Gastrocnemius medialis (tissue), 4 donors: ENCODE results near the gene KMT5C. TPM values are rescaled to one million over a fixed set of nuclear protein-coding genes. Genes with fewer than 3 reads are reported as not detected.

ENCODE experiments used
- ATAC-seq, 2 donors: fragments of 150-250 bp; one replicate each; pipeline ENCODE4 v1.9.1; 2016
- DNase-seq, 2 donors: peaks; one replicate each; pipeline ENCODE4 v3.0.0-alpha.2; 2019
- H3K27ac ChIP-seq, 4 donors: fragments of 200-600 bp; sonication (generic); 1 replicate in 1 of 4; 2 replicates in 3 of 4; pipeline ENCODE4 v1.5.1; 2016 to 2018; ENCODE audit warnings: mild to moderate bottlenecking in 2 of 4, moderate library complexity in 1 of 4
- H3K27me3 ChIP-seq, 3 donors: fragments of 200-600 bp; sonication (generic) in 2 of 3; 1 replicate in 1 of 3; 2 replicates in 2 of 3; pipeline versions ENCODE4 v1.5.1 to v1.6.0; 2016 to 2019; ENCODE audit warnings: mild to moderate bottlenecking in 1 of 3, moderate library complexity in 1 of 3
- H3K36me3 ChIP-seq, 2 donors: fragments of 200-600 bp; sonication (generic) in 1 of 2; one replicate each; pipeline ENCODE4 v1.5.1; 2017 to 2018
- H3K4me1 ChIP-seq, 2 donors: fragments of 200-600 bp; sonication (generic) in 1 of 2; one replicate each; pipeline ENCODE4 v1.5.1; 2016 to 2017; ENCODE audit warnings: mild to moderate bottlenecking in 2 of 2
- H3K4me3 ChIP-seq, 4 donors: fragments of 200-600 bp; sonication (generic) in 3 of 4; 1 replicate in 1 of 4; 2 replicates in 3 of 4; pipeline ENCODE4 v1.5.1; 2016 to 2019; ENCODE audit warnings: mild to moderate bottlenecking in 2 of 4
- H3K9me3 ChIP-seq, 3 donors: fragments of 200-600 bp; sonication (generic) in 2 of 3; 1 replicate in 1 of 3; 2 replicates in 2 of 3; pipeline ENCODE4 v1.5.1; 2016 to 2019
- CTCF ChIP-seq, 5 experiments: fragments of 450-650 bp in 3 of 5; fragments of 200-600 bp in 2 of 5; sonication (generic) in 2 of 5; IDR thresholded peaks in 4 of 5; conservative IDR thresholded peaks in 1 of 5; 1 replicate in 4 of 5; 2 replicates in 1 of 5; pipeline ENCODE4 v1.5.1; 2016 to 2019; ENCODE audit warnings: antibody characterized with exemption in 5 of 5, mild to moderate bottlenecking in 3 of 5, moderate library complexity in 3 of 5
- POLR2A ChIP-seq, 2 donors: fragments of 450-650 bp; IDR thresholded peaks; one replicate each; pipeline ENCODE4 v1.6.1; 2017; ENCODE audit warnings: antibody characterized with exemption in 2 of 2, mild to moderate bottlenecking in 2 of 2, moderate library complexity in 2 of 2
- in situ Hi-C, 4 donors: fragments of 200-750 bp; cut with MboI; loops; one replicate each; pipeline versions ENCODE4 v1.15.0 to v1.8.0; 2017; ENCODE audit warnings: low sequenced_read_pairs in 4 of 4
- intact Hi-C: fragments of 100-400 bp; cut with DNase I; formaldehyde crosslinking; loops from one replicate; pipeline ENCODE4 v1.15.1; 2023; ENCODE audit warnings: low total_unique reads
- total RNA-seq, 4 donors: library from RNA; depleted of rRNA; stranded (reverse); fragments of >200 nt; gene quantifications; one replicate each; pipeline versions ENCODE4 v1.1.0 to v1.2.3, GENCODE V29; 2016

KMT5C gene
- total RNA-seq, 4 donors from 2014 or later: 2.5 to 5.4 (median 4.5) TPM

- Histone ChIP-seq H3K4me3 (no peak within 1 kb of the TSS), H3K9me3 (no peaks in the 10 kb centered on the region), H3K4me1 (no peaks in the 10 kb centered on the region), H3K27ac (no peak within 1 kb of the TSS), H3K36me3 (no peaks in the 10 kb centered on the region), H3K27me3 (peaks cover 51 to 65% (median 63%) of the 10 kb centered on the region in 3 donors)
- intact Hi-C loops (no loop called here), in situ Hi-C loops (loop anchor here in 1 of 4 donors (10.0 kb wide), 1 partner anchor 288 kb away; no protein-coding TSS in a partner anchor)
- ATAC-seq (no peak), DNase-seq (no peak)
- TF ChIP-seq CTCF (IDR thresholded peaks at IDR 0.05 in 4 of 5, conservative IDR thresholded peaks at IDR 0.05 in 1 of 5) (no peak), POLR2A (IDR thresholded peaks at IDR 0.05) (no peak)
Observed at GRCh38 chr19:55376241-55376933, 36.7 kb downstream of the KMT5C start, which contains the start of gene TMEM190. Gene TMEM190, plus strand, starts transcription at chr19:55376826. Its CDS starts 28 bp downstream, at chr19:55376854.

- Histone ChIP-seq H3K27me3 (peaks cover 40 to 54% (median 51%) of the 10 kb centered on the region in 3 donors), H3K4me3 (no peak overlapping the region), H3K27ac (no peak overlapping the region), H3K9me3 (no peaks in the 10 kb centered on the region), H3K4me1 (no peaks in the 10 kb centered on the region), H3K36me3 (no peaks in the 10 kb centered on the region)
- intact Hi-C loops: no loop called here
- TF ChIP-seq POLR2A (IDR thresholded peaks at IDR 0.05): no peak
- no peak for TF ChIP-seq CTCF (IDR thresholded peaks at IDR 0.05 in 4 of 5, conservative IDR thresholded peaks at IDR 0.05 in 1 of 5)
- ATAC-seq: no peak
- in situ Hi-C loops: loop anchor here in 1 of 4 donors (10.0 kb wide), 1 partner anchor 287 kb away; no protein-coding TSS in a partner anchor
- no peak for DNase-seq
Observed at GRCh38 chr19:55377356-55378131, 37.9 kb downstream of the KMT5C start.

- Histone ChIP-seq H3K27me3 (peaks cover 32 to 38% (median 35%) of the 10 kb centered on the region in 3 donors), H3K4me3 (no peak overlapping the region), H3K4me1 (peaks cover 4 to 5% of the 10 kb centered on the region in 2 donors), H3K27ac (no peak overlapping the region), H3K36me3 (no peaks in the 10 kb centered on the region), H3K9me3 (no peaks in the 10 kb centered on the region)
- intact Hi-C loops (no loop called here), in situ Hi-C loops (loop anchor here in 1 of 4 donors (10.0 kb wide), 1 partner anchor 286 kb away; no protein-coding TSS in a partner anchor)
- ATAC-seq (no peak), DNase-seq (no peak)
- TF ChIP-seq POLR2A (IDR thresholded peaks at IDR 0.05): no peak
- no peak for TF ChIP-seq CTCF (IDR thresholded peaks at IDR 0.05 in 4 of 5, conservative IDR thresholded peaks at IDR 0.05 in 1 of 5)
Observed at GRCh38 chr19:55379174-55379573, 39.5 kb downstream of the KMT5C start.

- no peaks in the 10 kb centered on the region for H3K9me3 ChIP-seq
- no peak overlapping the region for H3K4me3 ChIP-seq
- intact Hi-C loops: loop anchor here (10.0 kb wide), 1 partner anchor 267 kb away; the partner anchor contains the start of gene PPP1R12C
- TF ChIP-seq CTCF (IDR thresholded peaks at IDR 0.05 in 4 of 5, conservative IDR thresholded peaks at IDR 0.05 in 1 of 5): no peak
- no peak for TF ChIP-seq POLR2A (IDR thresholded peaks at IDR 0.05)
- no peak for DNase-seq
- peaks cover 7 to 11% (median 11%) of the 10 kb centered on the region in 3 donors for H3K27me3 ChIP-seq
- in situ Hi-C loops: no loop called here
- H3K4me1 ChIP-seq: peaks cover 19 to 22% of the 10 kb centered on the region in 2 donors
- no peaks in the 10 kb centered on the region for H3K36me3 ChIP-seq
- ATAC-seq: no peak
- H3K27ac ChIP-seq: no peak overlapping the region
Observed at GRCh38 chr19:55382013-55382412, 42.3 kb downstream of the KMT5C start.
